NAMALWA (cell line): ENCODE measurements around the gene CEACAM3.
"Not testable (repeated sequence)": the region's sequence is repeated elsewhere in the genome, so short reads cannot be mapped to it uniquely, and the experiment has no call there.

ENCODE experiments used
- DNase-seq: peaks from one replicate; pipeline ENCODE4 v3.0.0-alpha.2; 2015; ENCODE audit warnings: low spot score

CEACAM3 gene

DNA sequence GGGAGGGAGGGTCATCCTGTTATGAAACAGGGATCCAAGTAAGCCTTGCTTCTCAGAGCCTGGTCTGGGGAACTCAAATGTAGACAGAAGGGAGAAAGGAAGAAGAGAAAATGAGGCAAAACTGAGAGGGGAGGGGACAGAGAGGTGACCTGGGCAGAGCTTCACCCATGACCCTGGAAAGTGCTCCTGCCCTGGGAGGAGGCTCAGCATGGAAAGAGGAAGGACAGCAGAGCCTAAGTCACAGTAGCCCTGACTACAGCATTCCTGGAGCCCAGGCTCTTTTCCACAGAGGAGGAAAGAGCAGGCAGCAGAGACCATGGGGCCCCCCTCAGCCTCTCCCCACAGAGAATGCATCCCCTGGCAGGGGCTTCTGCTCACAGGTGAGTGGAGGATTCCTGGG, at the start of gene CEACAM3:
Gene CEACAM3 (plus strand): TSS at position 226 of the 400 bp plus-strand sequence. CDS start 91 bp downstream, at position 317.
- DNase-seq = no peak

DNA sequence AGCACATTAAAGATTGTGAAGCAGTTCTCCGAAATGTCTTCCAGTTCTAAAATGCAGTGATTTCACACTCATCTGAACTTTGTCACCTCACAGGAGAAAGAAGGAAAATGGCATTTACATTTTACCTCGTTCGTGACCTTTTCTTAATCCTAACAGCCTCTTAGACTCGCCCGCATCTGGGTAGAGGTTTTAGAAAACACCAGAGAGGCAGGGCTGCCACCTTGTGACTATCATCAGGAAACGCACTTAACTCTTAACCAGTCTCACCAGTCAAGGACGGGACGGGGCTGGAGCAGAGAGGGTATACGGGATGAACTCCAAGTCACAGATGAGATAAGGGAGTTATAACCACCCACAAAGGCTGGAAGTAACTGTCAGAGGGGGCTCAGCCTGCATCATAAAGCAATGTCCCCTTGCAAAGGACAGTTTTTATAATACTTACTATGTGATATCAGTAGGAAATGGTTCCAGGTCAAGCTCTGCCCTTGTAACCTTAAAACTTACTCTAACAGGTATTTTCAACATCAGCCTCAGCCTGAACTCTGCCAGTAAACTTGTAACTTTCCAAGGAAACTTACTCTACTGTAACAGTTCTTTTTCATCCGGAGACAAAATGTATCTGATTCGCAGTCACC, 49.7 kb upstream of the CEACAM3 start:
- peak; percentile 71 for DNase-seq

DNA sequence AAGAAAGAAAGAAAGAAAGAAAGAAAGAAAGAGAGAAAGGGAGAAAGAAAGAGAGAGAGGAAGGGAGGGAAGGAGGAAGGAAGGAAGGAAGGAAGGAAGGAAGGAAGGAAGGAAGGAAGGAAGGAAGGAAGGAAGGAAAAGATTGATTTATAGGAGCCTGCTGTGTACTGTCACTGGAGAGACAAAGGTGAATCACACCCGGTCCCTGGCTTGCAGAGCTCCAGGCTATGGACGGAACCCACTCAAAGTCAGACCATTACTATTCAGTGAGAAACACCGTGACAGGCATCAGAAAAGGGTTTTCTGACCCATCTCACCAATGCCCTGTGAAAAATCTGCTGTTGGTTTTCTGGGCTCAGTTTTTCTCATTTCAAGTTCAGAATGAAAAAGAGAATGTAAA, 48.4 kb upstream of the CEACAM3 start:
- DNase-seq = no peak

DNA sequence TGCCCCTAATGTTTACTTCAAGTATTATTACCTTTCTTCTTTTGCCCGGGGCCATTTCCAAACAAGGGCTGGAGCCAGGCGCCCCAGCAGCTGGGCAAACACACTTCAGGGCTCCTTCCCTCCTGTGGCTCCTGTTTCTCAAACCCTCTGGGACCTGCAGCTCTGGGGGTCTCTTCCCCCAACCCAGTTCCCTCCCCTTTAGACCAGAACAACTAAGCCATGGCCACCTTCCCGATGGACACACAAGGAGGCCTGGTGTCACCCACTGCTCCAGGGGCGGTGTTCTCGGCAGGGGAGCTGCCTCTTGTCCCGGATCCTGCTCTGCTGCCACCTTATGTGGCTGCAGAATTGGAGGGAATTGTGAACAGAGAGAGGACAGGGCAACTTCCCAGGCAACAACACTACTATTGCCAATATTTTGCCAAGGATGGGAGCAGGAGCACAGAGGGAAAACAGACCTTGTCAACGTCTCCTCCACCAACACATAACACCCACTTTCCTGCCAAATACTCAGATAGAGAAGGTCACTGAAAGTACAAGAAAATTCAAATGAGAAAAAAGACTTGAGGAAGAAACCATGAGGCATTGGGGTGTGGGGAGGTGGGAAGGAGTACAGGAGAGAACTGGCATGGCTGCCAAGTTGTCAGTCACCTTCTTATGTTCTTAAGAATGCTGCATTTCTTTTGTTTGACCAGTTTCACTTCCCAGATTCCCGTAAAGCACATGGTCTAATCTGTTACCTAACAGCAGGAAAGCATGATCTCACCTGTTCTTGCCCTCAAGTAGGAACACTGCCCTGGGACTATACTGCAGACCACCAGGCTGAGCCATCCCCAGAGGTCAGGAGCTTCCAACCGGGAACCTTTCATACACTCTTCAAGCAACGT, 45.9 kb upstream of the CEACAM3 start:
- not testable (repeated sequence) for DNase-seq

DNA sequence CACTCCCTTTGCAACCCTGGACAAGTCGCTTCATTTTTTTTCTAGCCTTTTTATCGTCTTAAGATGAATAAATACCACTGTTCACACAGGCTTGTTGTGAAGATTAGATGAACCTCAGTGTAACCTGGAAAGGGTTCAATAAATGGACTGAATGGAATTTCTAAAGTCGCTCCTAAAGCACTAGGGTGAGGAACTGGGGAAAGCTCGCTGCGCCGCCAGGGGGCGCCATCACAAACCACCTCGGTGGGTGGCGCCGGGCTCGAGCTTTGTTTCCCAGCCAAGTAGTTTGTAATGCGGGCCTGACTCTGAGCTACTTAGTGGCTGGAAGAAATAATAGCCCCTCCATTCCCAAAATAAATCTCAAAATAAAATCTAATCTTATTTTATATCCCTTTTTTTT, 43.2 kb upstream of the CEACAM3 start:
- DNase-seq = peak; percentile 67

DNA sequence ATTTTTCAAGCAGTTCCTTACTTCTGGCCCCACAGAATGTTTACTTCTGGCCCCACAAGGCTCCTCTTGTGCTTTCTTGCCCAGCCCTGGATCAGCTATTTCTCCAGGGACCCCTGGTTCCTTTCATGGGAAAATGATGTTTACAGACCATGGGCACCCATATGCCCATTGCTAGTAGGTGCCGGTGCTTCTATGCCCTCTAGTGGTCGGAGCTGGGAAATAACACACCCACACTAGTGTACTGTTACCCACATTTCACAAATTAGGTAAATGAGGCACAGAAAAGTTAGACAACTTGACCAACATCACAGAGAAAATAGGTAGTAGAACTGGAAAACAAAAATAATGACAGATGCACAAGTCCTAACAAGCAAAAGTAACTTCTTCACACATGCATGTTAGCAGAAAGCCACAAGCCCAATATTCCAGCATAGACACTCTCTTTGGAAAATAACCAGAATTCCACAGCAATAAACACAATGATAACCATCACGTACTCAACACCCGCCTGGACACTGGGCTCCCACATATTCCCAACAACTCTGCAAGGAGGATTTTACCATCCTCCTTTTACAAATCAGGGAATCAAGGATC, 42.4 kb upstream of the CEACAM3 start:
- DNase-seq = peak; percentile 74

DNA sequence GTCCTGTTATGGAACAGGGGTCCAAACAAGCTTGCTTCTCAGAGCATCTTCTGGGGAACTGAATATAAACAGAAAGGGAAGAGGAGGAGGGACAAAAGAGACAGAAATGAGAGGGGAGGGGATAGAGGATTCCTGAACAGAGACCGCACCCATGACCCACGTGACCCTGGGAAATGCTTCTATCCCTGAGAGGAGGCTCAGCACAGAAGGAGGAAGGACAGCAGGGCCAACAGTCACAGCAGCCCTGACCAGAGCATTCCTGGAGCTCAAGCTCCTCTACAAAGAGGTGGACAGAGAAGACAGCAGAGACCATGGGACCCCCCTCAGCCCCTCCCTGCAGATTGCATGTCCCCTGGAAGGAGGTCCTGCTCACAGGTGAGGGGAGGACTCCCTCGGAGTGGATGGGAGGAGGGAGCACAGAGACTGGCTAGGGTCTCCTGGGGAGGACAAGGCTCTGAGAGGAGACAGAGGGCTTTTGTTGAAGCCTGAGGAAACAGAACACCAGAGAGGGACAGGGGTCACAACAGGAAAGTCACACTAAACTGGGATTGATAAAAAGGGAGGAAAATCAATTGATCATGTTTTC, 41.0 kb upstream of the CEACAM3 start, which contains the start of gene CEACAM6:
Gene CEACAM6 (plus strand): TSS at position 203 of the 586 bp plus-strand sequence. CDS start 109 bp downstream, at position 312.
- no peak for DNase-seq

DNA sequence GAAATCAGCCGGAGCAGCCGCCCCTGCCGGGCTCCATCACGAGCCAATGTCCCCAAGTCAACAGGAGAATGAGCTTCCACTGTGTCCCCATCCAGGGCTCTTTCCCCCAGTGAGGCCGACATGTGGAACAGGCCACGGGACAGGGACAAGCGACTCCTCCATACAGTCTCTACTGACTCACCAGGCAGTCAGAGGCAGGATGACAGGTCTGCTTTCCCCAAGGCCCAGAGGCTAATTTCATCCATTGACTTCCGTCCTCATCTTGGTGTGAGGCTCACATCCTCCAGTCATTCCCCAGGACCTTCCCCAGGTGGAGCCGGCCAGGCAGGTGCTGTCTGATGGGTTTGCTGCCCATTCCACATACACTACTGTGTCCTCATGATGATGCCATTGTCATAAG, 37.5 kb upstream of the CEACAM3 start:
- DNase-seq = no peak

DNA sequence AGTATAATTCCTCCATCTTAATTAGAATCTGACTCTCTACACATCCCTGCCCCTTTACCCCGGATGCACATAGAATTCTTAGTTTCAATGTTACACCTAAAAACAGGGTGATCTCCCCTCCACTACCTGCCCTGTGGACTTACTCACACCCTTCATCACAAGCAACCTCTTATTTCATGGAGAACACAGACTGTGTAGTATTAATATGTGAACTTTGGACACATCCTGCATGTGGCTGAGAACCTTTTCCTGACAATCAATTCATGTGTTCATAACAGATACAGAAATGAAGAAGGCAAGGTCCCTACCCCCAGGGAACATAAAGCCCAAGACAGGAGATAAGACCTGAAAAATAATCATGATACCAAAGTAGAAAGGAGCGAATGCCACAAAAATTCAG, 29.3 kb upstream of the CEACAM3 start:
- DNase-seq = no peak

DNA sequence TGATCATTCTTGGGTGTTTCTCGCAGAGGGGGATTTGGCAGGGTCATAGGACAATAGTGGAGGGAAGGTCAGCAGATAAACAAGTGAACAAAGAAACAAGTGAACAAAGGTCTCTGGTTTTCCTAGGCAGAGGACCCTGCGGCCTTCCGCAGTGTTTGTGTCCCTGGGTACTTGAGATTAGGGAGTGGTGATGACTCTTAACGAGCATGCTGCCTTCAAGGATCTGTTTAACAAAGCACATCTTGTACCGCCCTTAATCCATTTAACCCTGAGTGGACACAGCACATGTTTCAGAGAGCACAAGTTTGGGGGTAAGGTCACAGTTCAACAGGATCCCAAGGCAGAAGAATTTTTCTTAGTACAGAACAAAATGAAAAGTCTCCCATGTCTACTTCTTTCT, 28.3 kb upstream of the CEACAM3 start:
- DNase-seq = not testable (repeated sequence)

DNA sequence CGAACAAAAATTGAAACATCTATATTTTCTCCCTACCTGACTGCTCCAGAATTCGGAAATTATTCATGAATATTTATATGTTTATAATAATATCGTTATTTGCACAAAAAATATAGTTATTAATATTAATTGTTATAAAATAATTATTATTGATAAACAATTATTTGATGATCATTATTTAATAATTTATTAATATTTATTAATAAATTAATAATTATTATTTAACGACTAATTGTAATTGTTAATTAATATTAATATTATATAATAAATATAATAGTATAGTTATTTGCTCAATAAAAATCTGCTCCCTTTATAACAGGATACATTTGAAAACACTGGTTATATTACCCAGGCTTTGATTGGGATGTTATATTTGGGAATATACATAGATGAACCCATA, 26.8 kb upstream of the CEACAM3 start:
- DNase-seq = no peak

DNA sequence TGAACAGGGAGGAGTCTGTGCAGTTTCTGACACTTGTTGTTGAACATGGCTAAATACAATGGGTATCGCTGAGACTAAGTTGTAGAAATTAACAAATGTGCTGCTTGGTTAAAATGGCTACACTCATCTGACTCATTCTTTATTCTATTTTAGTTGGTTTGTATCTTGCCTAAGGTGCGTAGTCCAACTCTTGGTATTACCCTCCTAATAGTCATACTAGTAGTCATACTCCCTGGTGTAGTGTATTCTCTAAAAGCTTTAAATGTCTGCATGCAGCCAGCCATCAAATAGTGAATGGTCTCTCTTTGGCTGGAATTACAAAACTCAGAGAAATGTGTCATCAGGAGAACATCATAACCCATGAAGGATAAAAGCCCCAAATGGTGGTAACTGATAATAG, 25.0 kb upstream of the CEACAM3 start:
- no peak for DNase-seq

DNA sequence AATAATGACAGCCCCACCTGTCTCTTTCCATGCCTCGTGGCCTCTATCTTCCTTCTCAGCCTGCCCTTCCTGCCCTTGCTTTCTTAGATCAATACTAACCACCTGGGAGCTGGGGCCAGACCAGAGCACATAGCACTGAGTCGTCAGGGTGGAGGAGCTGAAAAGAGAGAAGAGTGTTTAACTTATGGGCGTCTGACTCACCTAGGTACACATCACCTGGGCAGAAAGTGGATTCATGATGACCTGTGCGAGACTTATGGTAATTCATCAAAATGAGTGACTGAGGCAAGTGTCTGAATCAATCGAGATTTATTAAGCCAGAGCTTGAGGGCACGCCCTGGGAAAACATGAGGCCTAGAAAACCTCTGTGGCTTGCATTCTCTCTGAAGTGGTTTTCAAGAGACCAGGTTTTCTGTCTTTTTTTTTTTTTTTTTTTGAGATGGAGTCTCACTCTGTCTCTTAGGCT, 21.8 kb upstream of the CEACAM3 start:
- no peak for DNase-seq

DNA sequence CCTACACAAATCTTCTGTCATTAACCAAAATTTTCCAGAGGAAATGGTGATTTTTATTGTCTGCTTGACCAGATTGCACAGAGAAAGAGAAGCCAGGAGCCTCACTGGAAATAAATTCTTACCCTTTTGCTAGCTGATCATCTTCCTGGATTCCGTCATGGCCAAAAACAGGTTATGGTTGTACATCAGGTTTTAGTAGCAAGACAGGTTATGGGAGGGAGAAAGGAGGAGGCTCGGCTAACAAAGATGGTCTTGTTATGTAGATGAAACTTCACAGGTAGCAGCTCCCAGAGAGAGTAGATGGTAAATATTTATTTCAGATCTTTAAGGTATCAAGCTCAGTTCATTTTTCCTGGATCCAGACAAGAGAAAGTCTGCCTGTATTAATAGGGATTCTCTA, 19.7 kb upstream of the CEACAM3 start:
- DNase-seq = no peak

DNA sequence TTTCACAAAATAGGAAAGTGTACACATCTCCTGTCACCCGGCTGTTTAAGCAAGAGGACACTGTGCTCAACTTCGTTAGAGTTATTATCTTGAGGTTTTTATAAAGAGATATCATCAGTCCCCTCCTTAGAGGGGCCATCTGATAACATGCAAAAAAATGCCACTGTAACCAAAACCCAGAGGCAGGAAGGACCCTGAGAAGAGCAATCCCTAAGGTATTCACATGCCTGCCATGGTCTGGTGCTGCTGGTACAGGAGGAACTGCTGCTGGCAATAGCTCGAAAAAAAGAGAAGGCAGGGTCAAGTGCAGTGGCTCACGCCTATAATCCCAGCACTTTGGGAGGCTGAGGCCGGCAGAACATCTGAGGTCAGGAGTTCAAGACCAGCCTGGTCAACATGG, 12.8 kb upstream of the CEACAM3 start:
- no peak for DNase-seq

DNA sequence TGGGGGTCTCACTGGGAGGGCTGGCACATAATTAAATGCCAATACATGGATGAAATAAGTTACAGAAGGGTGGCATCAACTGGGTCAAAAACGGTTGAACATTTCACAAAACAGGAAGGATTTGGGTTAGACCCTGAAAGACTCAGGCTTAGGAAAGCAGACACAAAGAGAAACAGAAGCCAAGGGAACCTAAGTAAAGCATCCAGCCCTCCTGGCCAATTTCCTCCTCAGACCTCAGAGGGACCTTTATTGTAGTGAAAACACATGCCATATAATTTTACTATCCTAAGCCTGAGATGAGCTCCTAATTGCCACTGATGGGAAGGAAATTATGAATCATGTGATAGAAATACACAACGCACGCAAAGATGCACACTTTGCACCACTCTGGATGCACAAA, 12.1 kb upstream of the CEACAM3 start:
- DNase-seq = no peak

DNA sequence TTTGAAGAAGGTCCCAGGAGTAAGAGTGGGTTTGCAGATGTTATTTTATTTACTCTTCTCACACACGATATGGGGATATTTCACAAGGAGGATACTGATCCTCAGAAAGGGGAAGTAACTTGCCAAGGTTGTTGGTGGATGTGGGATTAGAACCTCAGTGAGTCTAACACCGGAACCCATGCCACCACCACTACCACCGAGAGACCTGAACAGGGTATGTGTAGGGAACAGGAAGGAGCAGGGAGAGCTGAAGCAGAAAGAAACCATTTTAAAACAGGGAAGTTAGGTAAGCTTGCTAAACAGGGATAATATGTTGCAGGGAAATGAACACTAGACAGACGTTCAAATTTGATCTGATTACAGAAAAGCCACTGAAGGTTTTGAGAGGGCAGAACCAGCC, 11.6 kb upstream of the CEACAM3 start:
- no peak for DNase-seq

DNA sequence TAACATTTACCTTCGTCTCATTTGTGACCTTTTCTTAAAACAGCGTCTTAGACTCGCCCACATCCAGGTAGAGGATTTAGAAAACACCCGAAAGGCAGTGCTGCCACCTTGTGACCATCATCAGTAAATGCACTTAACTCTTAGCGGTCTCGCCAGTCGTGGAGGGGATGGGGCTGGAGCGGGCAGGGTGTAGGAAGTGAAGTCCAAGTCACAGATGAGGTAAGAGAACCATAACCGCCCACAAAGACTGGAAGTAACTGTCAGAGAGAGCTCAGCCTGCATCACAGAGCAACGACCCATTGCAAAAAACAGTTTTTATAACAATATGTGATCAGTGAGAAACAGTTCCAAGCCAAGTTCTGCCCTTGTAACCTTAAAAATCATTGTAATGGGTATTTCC, 10.7 kb upstream of the CEACAM3 start:
- peak; percentile 87 for DNase-seq

DNA sequence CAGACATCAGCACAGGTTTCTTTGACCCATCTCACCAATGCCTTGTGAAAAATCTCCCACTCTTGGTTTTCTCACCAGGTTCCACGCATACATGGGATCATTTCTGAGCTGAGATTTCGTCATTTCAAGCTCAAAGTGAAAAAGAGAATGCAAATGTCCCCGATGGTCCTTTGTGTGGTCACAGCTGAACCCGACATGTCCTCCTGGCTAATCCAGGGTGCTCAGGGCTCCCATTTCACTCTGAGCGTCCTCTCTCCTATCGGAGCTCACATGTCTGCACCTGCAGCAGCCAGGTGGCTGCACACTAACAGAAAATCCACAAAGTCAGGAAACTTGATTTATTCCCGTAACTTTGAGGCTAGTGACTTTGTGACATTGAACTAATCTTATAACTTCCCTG, 9.3 kb upstream of the CEACAM3 start:
- no peak for DNase-seq

DNA sequence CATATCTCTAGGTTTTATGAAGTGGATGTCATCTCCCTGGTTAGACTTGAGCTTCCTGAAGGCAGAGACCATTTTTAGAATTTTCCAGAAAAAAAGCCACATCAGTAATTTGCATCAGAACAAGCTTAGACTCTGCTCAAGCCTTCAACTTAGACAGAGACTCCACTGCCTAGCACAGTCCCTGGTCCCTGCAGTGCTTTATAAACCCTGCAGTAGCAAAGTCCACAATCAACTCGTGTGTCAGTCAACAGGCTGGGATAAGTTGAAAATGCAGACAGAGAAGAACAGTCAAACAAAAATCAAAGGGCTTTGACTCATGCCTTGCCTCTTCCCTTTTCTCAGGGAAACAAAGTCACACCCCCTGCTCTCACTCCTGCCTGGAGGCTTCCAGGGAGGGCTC, 7.9 kb upstream of the CEACAM3 start:
- not testable (repeated sequence) for DNase-seq

DNA sequence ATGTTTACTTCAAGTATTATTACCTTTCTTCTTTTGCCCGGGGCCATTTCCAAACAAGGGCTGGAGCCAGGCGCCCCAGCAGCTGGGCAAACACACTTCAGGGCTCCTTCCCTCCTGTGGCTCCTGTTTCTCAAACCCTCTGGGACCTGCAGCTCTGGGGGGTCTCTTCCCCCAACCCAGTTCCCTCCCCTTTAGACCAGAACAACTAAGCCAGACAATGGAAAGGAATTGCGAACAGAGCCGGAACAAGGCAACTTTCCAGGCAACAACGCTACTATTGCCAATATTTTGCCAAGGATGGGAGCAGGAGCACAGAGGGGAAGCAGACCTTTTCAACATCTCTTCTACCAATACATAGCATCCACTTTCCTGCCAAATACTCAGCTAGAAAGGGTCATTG, 7.3 kb upstream of the CEACAM3 start:
- DNase-seq = not testable (repeated sequence)
